Sigmoid colon (tissue), 7 donors: Measurements from ENCODE around the gene GRM3. TPM values are rescaled to one million over a fixed set of nuclear protein-coding genes. Genes with fewer than 3 reads are reported as not detected.

Experiments
- DNase-seq: peaks from one replicate; pipeline ENCODE4 v3.0.0-alpha.2; 2019
- H3K27ac ChIP-seq, 4 donors: fragments of 200-600 bp; sonication (generic); one replicate each; pipeline ENCODE4 v1.5.1; 2016 to 2019; ENCODE audit warnings: mild to moderate bottlenecking in 1 of 4
- H3K27me3 ChIP-seq, 3 donors: fragments of 200-600 bp; sonication (generic); one replicate each; pipeline ENCODE4 v1.5.1; 2019; ENCODE audit warnings: mild to moderate bottlenecking in 1 of 3
- H3K36me3 ChIP-seq, 4 donors: fragments of 200-600 bp; sonication (generic); one replicate each; pipeline ENCODE4 v1.5.1; 2016 to 2019
- H3K4me1 ChIP-seq, 4 donors: fragments of 200-600 bp; sonication (generic); one replicate each; pipeline ENCODE4 v1.5.1; 2017 to 2019
- H3K4me3 ChIP-seq, 4 donors: fragments of 200-600 bp; sonication (generic); one replicate each; pipeline ENCODE4 v1.5.1; 2017 to 2019; ENCODE audit warnings: mild to moderate bottlenecking in 2 of 4, moderate library complexity in 1 of 4
- H3K9me3 ChIP-seq, 4 donors: fragments of 200-600 bp in 3 of 4; sonication (generic) in 3 of 4; one replicate each; pipeline versions ENCODE4 v1.5.1 to v1.6.1; 2013 to 2019
- EP300 ChIP-seq, 4 donors: sonication (generic); formaldehyde crosslinking; IDR thresholded peaks; one replicate each; pipeline ENCODE4 v1.6.1; 2017; ENCODE audit warnings: antibody characterized with exemption in 4 of 4
- POLR2A ChIP-seq, 2 donors: fragments of 450-650 bp; IDR thresholded peaks; one replicate each; pipeline ENCODE4 v1.6.1; 2016; ENCODE audit warnings: antibody characterized with exemption in 2 of 2, mild to moderate bottlenecking in 2 of 2, moderate library complexity in 2 of 2
- POLR2AphosphoS5 ChIP-seq, 4 donors: sonication (generic); formaldehyde crosslinking; IDR thresholded peaks; one replicate each; pipeline ENCODE4 v1.6.1; 2017; ENCODE audit warnings: antibody characterized with exemption in 4 of 4
- WGBS, 2 donors: extraction: QIAGEN DNeasy Blood & Tissue Kit; methylation state at CpG; one replicate each; pipeline ENCODE4 v1.1.7; 2013; 5-methylcytosine and 5-hydroxymethylcytosine counted together
- intact Hi-C: fragments of 100-400 bp; cut with DNase I; formaldehyde crosslinking; loops from one replicate; pipeline ENCODE4 v1.15.1; 2023
- polyA plus RNA-seq, 3 donors: library from polyadenylated mRNA; stranded (reverse); fragments of 200-250 nt; gene quantifications; one replicate each; pipeline ENCODE4 v1.2.3, GENCODE V29; 2013
- total RNA-seq, 4 donors: library from RNA; depleted of rRNA; stranded (reverse); fragments of >200 nt; gene quantifications; one replicate each; pipeline ENCODE4 v1.1.0, GENCODE V29; 2016
- TF ChIP-seq, protein P1 (sequence below), 4 experiments: fragments of 450-650 bp in 3 of 4; fragments of 200-600 bp in 1 of 4; IDR thresholded peaks; one replicate each; pipeline ENCODE4 v1.5.1; 2016 to 2019; ENCODE audit warnings: antibody characterized with exemption in 4 of 4, mild to moderate bottlenecking in 3 of 4, moderate library complexity in 2 of 4
- donor health status: healthy with polysubstance abuse.
- donor health status: Bipolar disorder and iron deficiency.
- donor health status: healthy.

The GRM3 gene
- total and polyA plus RNA-seq, 7 donors, result 1.4 TPM; not detected in 6

GRCh38 chr7:86644282-86645224 is 844 bp downstream of the GRM3 start:
- H3K27ac ChIP-seq, result no peak overlapping the region
- intact Hi-C loops, result no loop called here
- peaks cover 11 to 38% (median 14%) of the 10 kb centered on the region in 3 donors for H3K27me3 ChIP-seq
- WGBS, 2 donors, result 4 to 8% methylated on average over 42 of the region's 42 CpGs
- no peak for TF ChIP-seq EP300 (IDR thresholded peaks at IDR 0.05)
- no peak for TF ChIP-seq POLR2AphosphoS5 (IDR thresholded peaks at IDR 0.05)
- TF ChIP-seq, protein P1, sequence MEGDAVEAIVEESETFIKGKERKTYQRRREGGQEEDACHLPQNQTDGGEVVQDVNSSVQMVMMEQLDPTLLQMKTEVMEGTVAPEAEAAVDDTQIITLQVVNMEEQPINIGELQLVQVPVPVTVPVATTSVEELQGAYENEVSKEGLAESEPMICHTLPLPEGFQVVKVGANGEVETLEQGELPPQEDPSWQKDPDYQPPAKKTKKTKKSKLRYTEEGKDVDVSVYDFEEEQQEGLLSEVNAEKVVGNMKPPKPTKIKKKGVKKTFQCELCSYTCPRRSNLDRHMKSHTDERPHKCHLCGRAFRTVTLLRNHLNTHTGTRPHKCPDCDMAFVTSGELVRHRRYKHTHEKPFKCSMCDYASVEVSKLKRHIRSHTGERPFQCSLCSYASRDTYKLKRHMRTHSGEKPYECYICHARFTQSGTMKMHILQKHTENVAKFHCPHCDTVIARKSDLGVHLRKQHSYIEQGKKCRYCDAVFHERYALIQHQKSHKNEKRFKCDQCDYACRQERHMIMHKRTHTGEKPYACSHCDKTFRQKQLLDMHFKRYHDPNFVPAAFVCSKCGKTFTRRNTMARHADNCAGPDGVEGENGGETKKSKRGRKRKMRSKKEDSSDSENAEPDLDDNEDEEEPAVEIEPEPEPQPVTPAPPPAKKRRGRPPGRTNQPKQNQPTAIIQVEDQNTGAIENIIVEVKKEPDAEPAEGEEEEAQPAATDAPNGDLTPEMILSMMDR (IDR thresholded peaks at IDR 0.05), result no peak
- no peak for TF ChIP-seq POLR2A (IDR thresholded peaks at IDR 0.05)
- peak; percentile 63 for DNase-seq
- no peaks in the 10 kb centered on the region for H3K9me3 ChIP-seq
- H3K4me1 ChIP-seq, result peaks cover 0 to 21% (median 18%) of the 10 kb centered on the region in 4 donors
- H3K36me3 ChIP-seq, result no peaks in the 10 kb centered on the region
- H3K4me3 ChIP-seq, result peak overlapping the region in 3 of 4 donors; percentile 5 to 31 (median 19)

DNA sequence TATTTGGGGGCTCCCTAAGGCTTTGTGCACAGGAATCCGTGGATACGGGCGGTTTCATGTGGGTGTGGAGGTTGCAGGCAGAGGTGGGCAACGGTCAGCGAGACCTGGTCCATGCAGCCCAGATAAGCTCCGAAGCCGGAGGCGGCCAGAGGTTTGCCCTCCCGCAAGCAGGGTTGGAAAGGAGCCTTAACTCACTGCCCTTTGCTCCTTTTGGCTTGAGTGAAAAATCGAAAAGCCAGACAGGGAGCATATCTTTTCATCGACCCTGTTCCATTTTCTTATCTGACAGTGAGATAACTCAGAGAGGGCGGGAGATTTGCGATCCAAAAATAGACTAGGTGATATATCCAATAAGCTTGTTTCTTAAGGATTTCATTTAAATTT is 1.5 kb downstream of the GRM3 start:
- Histone ChIP-seq H3K9me3 (no peaks in the 10 kb centered on the region), H3K27me3 (peaks cover 11 to 38% (median 14%) of the 10 kb centered on the region in 3 donors), H3K4me1 (peaks cover 0 to 21% (median 18%) of the 10 kb centered on the region in 4 donors), H3K4me3 (no peak overlapping the region), H3K36me3 (no peaks in the 10 kb centered on the region), H3K27ac (no peak overlapping the region)
- intact Hi-C loops, result no loop called here
- 13 to 14% methylated on average over 13 of the region's 13 CpGs for WGBS, 2 donors
- TF ChIP-seq, protein P1 (IDR thresholded peaks at IDR 0.05), result no peak
- TF ChIP-seq POLR2A (IDR thresholded peaks at IDR 0.05) (no peak), EP300 (IDR thresholded peaks at IDR 0.05) (no peak), POLR2AphosphoS5 (IDR thresholded peaks at IDR 0.05) (no peak)
- DNase-seq, result no peak

DNA sequence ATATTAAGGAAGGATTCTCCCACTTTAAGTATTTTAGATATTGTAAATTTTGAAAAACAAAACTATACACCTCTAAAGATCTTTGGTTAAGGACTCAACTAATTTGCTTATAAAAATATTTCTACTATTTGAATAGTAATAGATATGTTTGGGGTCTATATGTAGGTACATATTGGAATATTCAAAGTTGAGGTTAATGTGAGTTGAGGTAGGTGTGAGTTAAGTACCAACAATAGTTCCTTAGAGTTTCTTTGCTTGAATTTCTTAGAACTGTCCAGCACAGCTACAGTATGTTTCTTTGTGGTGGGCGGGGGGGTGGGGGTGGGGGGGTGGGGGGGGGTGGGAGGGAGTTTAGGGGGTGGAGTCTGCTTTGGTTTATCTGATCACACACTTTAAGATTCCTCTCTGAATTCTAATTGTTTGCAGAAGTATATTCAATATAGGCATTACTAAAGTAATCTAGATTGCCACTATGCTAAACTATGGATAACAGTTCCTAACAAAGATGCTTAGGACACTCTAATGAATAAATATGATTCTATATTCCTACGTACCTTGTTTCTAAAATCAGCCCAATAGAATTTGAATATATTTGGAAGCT is 2.1 kb downstream of the GRM3 start:
- peaks cover 0 to 21% (median 18%) of the 10 kb centered on the region in 4 donors for H3K4me1 ChIP-seq
- no peaks in the 10 kb centered on the region for H3K9me3 ChIP-seq
- H3K27ac ChIP-seq, result no peak overlapping the region
- H3K27me3 ChIP-seq, result peaks cover 11 to 38% (median 14%) of the 10 kb centered on the region in 3 donors
- intact Hi-C loops, result no loop called here
- DNase-seq, result no peak
- no peak overlapping the region for H3K4me3 ChIP-seq
- WGBS, 2 donors, result 45 to 50% methylated on average over 2 of the region's 2 CpGs
- H3K36me3 ChIP-seq, result no peaks in the 10 kb centered on the region
- TF ChIP-seq POLR2A (IDR thresholded peaks at IDR 0.05) (no peak), EP300 (IDR thresholded peaks at IDR 0.05) (no peak), POLR2AphosphoS5 (IDR thresholded peaks at IDR 0.05) (no peak)
- TF ChIP-seq, protein P1 (IDR thresholded peaks at IDR 0.05), result no peak

- H3K4me1 ChIP-seq, result peaks cover 0 to 21% (median 18%) of the 10 kb centered on the region in 4 donors
- WGBS, 2 donors, result 79 to 87% methylated on average over 5 of the region's 5 CpGs
- H3K9me3 ChIP-seq, result no peaks in the 10 kb centered on the region
- H3K27ac ChIP-seq, result no peak overlapping the region
- TF ChIP-seq POLR2A (IDR thresholded peaks at IDR 0.05), result no peak
- TF ChIP-seq, protein P1 (IDR thresholded peaks at IDR 0.05), result no peak
- H3K27me3 ChIP-seq, result peaks cover 11 to 26% (median 14%) of the 10 kb centered on the region in 3 donors
- no peak overlapping the region for H3K4me3 ChIP-seq
- H3K36me3 ChIP-seq, result no peaks in the 10 kb centered on the region
- DNase-seq, result no peak
- intact Hi-C loops, result no loop called here
Observed at GRCh38 chr7:86647385-86648094, 3.8 kb downstream of the GRM3 start.
